Measurements from ENCODE around the gene MAG. TPM values are rescaled to one million over a fixed set of nuclear protein-coding genes. Genes with fewer than 3 reads are reported as not detected.

MAG gene
- total and polyA plus RNA-seq, 2 of the 8 experiments (the other 6 are each of a cell fraction or from before 2014, with no cell fraction given) = 0.20 to 1.3 TPM

DNA sequence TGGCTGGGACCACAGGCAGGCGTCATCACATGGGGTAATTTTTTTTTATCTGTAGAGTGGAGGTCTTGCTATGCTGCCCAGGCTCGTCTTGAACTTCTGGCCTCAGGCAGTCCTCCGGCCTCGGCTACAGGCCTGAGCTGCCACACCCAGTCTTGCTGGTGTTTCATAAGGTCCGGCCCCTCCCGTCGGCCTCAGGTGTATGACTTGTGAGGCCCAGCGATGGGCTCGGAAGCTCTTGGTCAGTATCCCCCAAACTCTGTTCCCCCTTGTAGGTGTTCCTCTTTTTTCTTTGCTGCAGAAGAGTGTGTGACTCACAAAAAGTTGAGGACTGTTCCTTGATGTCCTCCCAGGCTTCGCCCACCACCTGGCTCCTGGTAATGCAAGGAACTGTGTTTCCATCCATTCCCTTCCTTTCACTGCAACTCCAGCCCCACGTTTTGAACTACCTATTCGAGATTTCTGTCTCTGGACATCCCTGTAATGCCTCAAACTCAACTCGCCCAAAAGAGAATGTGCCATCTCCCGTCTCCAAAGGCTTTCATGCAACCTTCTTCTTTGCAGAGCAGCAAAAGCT lies 18.2 kb upstream of the MAG start:
- no peaks in the 10 kb centered on the region for H3K27me3 ChIP-seq (replicated peaks in 1 of 4; ENCODE audit: control insufficient read depth in 3 of 4, extremely low read depth in 1 of 4, insufficient read depth in 3 of 4, low read length in 3 of 4)
- H3K23me2 ChIP-seq (ENCODE audit: low read depth, low read length) = no peaks in the 10 kb centered on the region; the same call in 1 of the 2 replicates
- no peak overlapping the region for H3K56ac ChIP-seq (replicated peaks; ENCODE audit: insufficient read length, low read depth, low read length)
- H3K18ac ChIP-seq (ENCODE audit: extremely low read depth, low read length) = no peak overlapping the region
- H2BK20ac ChIP-seq (ENCODE audit: low read length) = no peak overlapping the region
- H3K9me3 ChIP-seq (ENCODE audit: insufficient read depth in 2 of 2, low read depth in 1 of 2, low read length in 1 of 2) = no peaks in the 10 kb centered on the region
- no peak for FAIRE-seq
- H4K91ac ChIP-seq (replicated peaks; ENCODE audit: insufficient read length, low read length) = no peak overlapping the region
- H3K14ac ChIP-seq (ENCODE audit: insufficient read length) = no peak overlapping the region
- H3K36me3 ChIP-seq (ENCODE audit: control insufficient read depth in 2 of 4, insufficient read depth in 4 of 4, low read length in 3 of 4) = peaks cover 16 to 28% (median 23%) of the 10 kb centered on the region in 4 experiments
- DNase-seq (ENCODE audit: low read depth in 1 of 2, low spot score in 2 of 2) = no peak
- CTCF ChIA-PET (ENCODE audit: partially characterized antibody) = interaction anchor here (1.2 to 1.8 kb wide), 2 partner anchors 12 to 13 kb away, joined by 3 to 5 read pairs; no protein-coding TSS in a partner anchor
- no peak overlapping the region for H2BK12ac ChIP-seq (ENCODE audit: low read depth, low read length)
- no peak overlapping the region for H3K4me3 ChIP-seq (ENCODE audit: extremely low read depth in 1 of 4, insufficient read depth in 2 of 4, low read depth in 3 of 4, low read length in 4 of 4)
- H2AFZ ChIP-seq (ENCODE audit: low read length) = no peak overlapping the region
- H3K79me2 ChIP-seq (ENCODE audit: control insufficient read depth in 1 of 2, insufficient read depth in 2 of 2, low read length in 2 of 2) = 0 out of 4 replicates have a peak, but pooled peaks cover 0 to 5% of the 10 kb centered on the region in 2 experiments
- H3K4me2 ChIP-seq (ENCODE audit: insufficient read depth in 1 of 2, low read depth in 2 of 2, low read length in 2 of 2) = no peak overlapping the region
- no peak overlapping the region for H3K4ac ChIP-seq (replicated peaks; ENCODE audit: insufficient read length, low read depth, low read length)
- H4K20me1 ChIP-seq (replicated peaks in 1 of 2; ENCODE audit: control insufficient read depth in 1 of 2, insufficient read depth in 2 of 2, low read length in 2 of 2) = peaks cover 0 to 10% of the 10 kb centered on the region in 2 experiments
- H2AK5ac ChIP-seq (ENCODE audit: low read depth, low read length) = no peak overlapping the region
- no peak overlapping the region for H4K8ac ChIP-seq (ENCODE audit: extremely low read depth, insufficient read depth, low read length)
- H3K27ac ChIP-seq (ENCODE audit: low read depth, low read length) = no peak overlapping the region
- no peak overlapping the region for H3K23ac ChIP-seq (ENCODE audit: insufficient read length)
- TF ChIP-seq GABPA (IDR thresholded peaks at IDR 0.05; ENCODE audit: borderline replicate concordance, insufficient read depth, low read length) (no peak), SP1 (IDR thresholded peaks at IDR 0.05; ENCODE audit: low read depth, low read length) (no peak)
- TF ChIP-seq, protein P1, sequence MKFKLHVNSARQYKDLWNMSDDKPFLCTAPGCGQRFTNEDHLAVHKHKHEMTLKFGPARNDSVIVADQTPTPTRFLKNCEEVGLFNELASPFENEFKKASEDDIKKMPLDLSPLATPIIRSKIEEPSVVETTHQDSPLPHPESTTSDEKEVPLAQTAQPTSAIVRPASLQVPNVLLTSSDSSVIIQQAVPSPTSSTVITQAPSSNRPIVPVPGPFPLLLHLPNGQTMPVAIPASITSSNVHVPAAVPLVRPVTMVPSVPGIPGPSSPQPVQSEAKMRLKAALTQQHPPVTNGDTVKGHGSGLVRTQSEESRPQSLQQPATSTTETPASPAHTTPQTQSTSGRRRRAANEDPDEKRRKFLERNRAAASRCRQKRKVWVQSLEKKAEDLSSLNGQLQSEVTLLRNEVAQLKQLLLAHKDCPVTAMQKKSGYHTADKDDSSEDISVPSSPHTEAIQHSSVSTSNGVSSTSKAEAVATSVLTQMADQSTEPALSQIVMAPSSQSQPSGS (IDR thresholded peaks at IDR 0.05; ENCODE audit: low read length) = no peak
- POLR2A ChIA-PET (ENCODE audit: partially characterized antibody) = interaction anchor here (0.6 to 2.8 kb wide), 5 partner anchors 8 to 191 kb away, joined by 3 to 15 read pairs (median 4); partner anchors contain the start of gene HAMP
- H2BK5ac ChIP-seq (ENCODE audit: low read depth, low read length) = no peak overlapping the region
- no peak overlapping the region for H3K9ac ChIP-seq (replicated peaks in 1 of 4; ENCODE audit: extremely low read depth in 1 of 4, low read depth in 3 of 4, low read length in 3 of 4)
- H3K79me1 ChIP-seq (ENCODE audit: low read depth, low read length) = peaks cover 3% of the 10 kb centered on the region; the same call in 1 of the 2 replicates
- H4K5ac ChIP-seq (ENCODE audit: insufficient read length, low read depth, low read length) = no peak overlapping the region
- 84% methylated on average over 14 of the region's 14 CpGs; no CpG with 5 or more reads in 1 of the 2 experiments for WGBS, 2 experiments (ENCODE audit: extremely low coverage in 1 of 2, insufficient coverage in 1 of 2, insufficient read length in 1 of 2, insufficient replicate concordance in 2 of 2, low coverage in 1 of 2, low lambda C conversion rate in 2 of 2, missing lambda C conversion rate in 1 of 2)
- no peak overlapping the region for H2BK15ac ChIP-seq (ENCODE audit: low read length)
- peaks cover 0 to 6% (median 2%) of the 10 kb centered on the region in 4 experiments; a peak in 3 of 7 replicates for H3K4me1 ChIP-seq (replicated peaks in 1 of 4; ENCODE audit: control insufficient read depth in 3 of 4, insufficient read depth in 4 of 4, low read length in 3 of 4)
- H2BK120ac ChIP-seq (replicated peaks; ENCODE audit: low read depth, low read length) = no peak overlapping the region

All from H1 (cell line).